K562 (cell line): Measurements from ENCODE around the gene EPHB6. TPM values are rescaled to one million over a fixed set of nuclear protein-coding genes. Genes with fewer than 3 reads are reported as not detected.

Experiments used
- BDP1 ChIP-seq: IDR thresholded peaks from 3 replicates; pipeline ENCODE4 v1.6.1; 2011; ENCODE audit not compliant: insufficient read length, insufficient read depth
- CC2D1A ChIP-seq: fragments of 450-650 bp; IDR thresholded peaks from 2 replicates; pipeline ENCODE4 v1.6.1; 2017; ENCODE audit warnings: mild to moderate bottlenecking
- DACH1 ChIP-seq: fragments of 450-650 bp; IDR thresholded peaks from 2 replicates; pipeline ENCODE4 v1.6.1; 2018; ENCODE audit not compliant: partially characterized antibody
- ETV1 ChIP-seq: fragments of 450-650 bp; conservative IDR thresholded peaks from 2 replicates; pipeline ENCODE4 v1.6.1; 2016; ENCODE audit warnings: missing genetic modification characterization, control low read depth, low read depth, missing compliant biosample characterization
- HINFP ChIP-seq: fragments of 450-650 bp; conservative IDR thresholded peaks from 2 replicates; pipeline ENCODE4 v1.6.1; 2016; ENCODE audit warnings: missing genetic modification characterization, low read depth, mild to moderate bottlenecking, control low read depth, missing compliant biosample characterization
- MAFF ChIP-seq: IDR thresholded peaks from 2 replicates; pipeline ENCODE4 v1.6.1; 2012; ENCODE audit warnings: low read length, improper control_type of control experiment
- MEF2D ChIP-seq: conservative IDR thresholded peaks from 2 replicates; pipeline ENCODE4 v1.6.1; 2016; ENCODE audit warnings: low read depth, missing genetic modification characterization, missing compliant biosample characterization
- NEUROD1 ChIP-seq: fragments of 150-350 bp; IDR thresholded peaks from 2 replicates; pipeline ENCODE4 v1.6.1; 2014; ENCODE audit warnings: borderline replicate concordance, low read length, low read depth; ENCODE audit not compliant: partially characterized antibody
- NKRF ChIP-seq: fragments of 450-650 bp; IDR thresholded peaks from 2 replicates; pipeline ENCODE4 v1.6.1; 2016; ENCODE audit warnings: borderline replicate concordance
- PHF21A ChIP-seq: fragments of 450-650 bp; IDR thresholded peaks from 2 replicates; pipeline ENCODE4 v1.6.1; 2017; ENCODE audit warnings: low read depth, borderline replicate concordance
- PRPF4 ChIP-seq: fragments of 200-400 bp; formaldehyde crosslinking; IDR thresholded peaks from one replicate; pipeline ENCODE4 v1.6.1; 2017; ENCODE audit warnings: low read length, low read depth, mild to moderate bottlenecking; ENCODE audit not compliant: insufficient read depth, poor library complexity, severe bottlenecking
- RAD51 ChIP-seq: fragments of 450-650 bp; IDR thresholded peaks from 2 replicates; pipeline ENCODE4 v1.7.1; 2016; ENCODE audit warnings: low read depth, mild to moderate bottlenecking, borderline replicate concordance
- ZFX ChIP-seq: sonication (generic); formaldehyde crosslinking; IDR thresholded peaks from 2 replicates; pipeline ENCODE4 v1.8.0; 2022; ENCODE audit warnings: mild to moderate bottlenecking, missing genetic modification reagents, moderate library complexity
- ZNF263 ChIP-seq: sonication (generic); formaldehyde crosslinking; IDR thresholded peaks from 2 replicates; pipeline ENCODE4 v1.8.0; 2022; ENCODE audit warnings: mild to moderate bottlenecking, missing genetic modification reagents, borderline replicate concordance
- ZNF512 ChIP-seq: IDR thresholded peaks from 2 replicates; pipeline ENCODE4 v1.6.1; 2016; ENCODE audit warnings: missing genetic modification characterization, missing compliant biosample characterization
- ZNF57 ChIP-seq: fragments of 450-650 bp; formaldehyde crosslinking; IDR thresholded peaks from 2 replicates; pipeline ENCODE4 v1.4.0; 2020; ENCODE audit warnings: mild to moderate bottlenecking, moderate library complexity
- polyA plus RNA-seq, 8 experiments: library from polyadenylated mRNA; depleted of rRNA in 4 of 8; stranded (reverse) in 5 of 8; unstranded in 3 of 8; fragments of >200 nt; fragmentation: Nextera tagmentation in 2 of 8; fragmentation: Illumina TruSeq in 1 of 8; extraction: Ambion mirVana in 2 of 8; extraction: Trizol in 1 of 8; gene quantifications; 2 replicates each; pipeline versions ENCODE4 v1.2.1 to v1.2.3, GENCODE V29; 2011 to 2014; ENCODE audit warnings: inconsistent platforms in 1 of 8, missing spikeins in 1 of 8
- total RNA-seq, 7 experiments: library from RNA; depleted of rRNA in 6 of 7; stranded (reverse); fragments of >200 nt in 6 of 7; fragmentation: Illumina TruSeq in 2 of 7; extraction: Trizol in 2 of 7; gene quantifications; 2 replicates each; pipeline versions ENCODE4 v1.2.1 to v1.2.3, GENCODE V29; 2011 to 2021; ENCODE audit warnings: low replicate concordance in 1 of 7
- TF ChIP-seq, protein P1 (sequence below): sonication (generic); formaldehyde crosslinking; IDR thresholded peaks from 2 replicates; pipeline ENCODE4 v1.8.0; 2022; ENCODE audit warnings: missing genetic modification reagents, mild to moderate bottlenecking, moderate library complexity, borderline replicate concordance
- TF ChIP-seq, protein P2 (sequence below): fragments of 250-450 bp; sonication (Bioruptor Pico); IDR thresholded peaks from 2 replicates; pipeline ENCODE4 v1.5.0; 2022; ENCODE audit warnings: mild to moderate bottlenecking

Gene EPHB6
- total and polyA plus RNA-seq, 9 of the 15 experiments (the other 6 are each of a cell fraction or from before 2014, with no cell fraction given) = 1.4 to 123 (median 7.6) TPM

- TF ChIP-seq CC2D1A (peak; percentile 81), NKRF (0 out of 2 replicates have a peak, but pooled peaks have one; percentile 28), PHF21A (0 out of 2 replicates have a peak, but pooled peaks have one; percentile 40), ZNF57 (CRISPR knock-in tag) (no peak), ZNF263 (CRISPR knock-in tag) (0 out of 2 replicates have a peak, but pooled peaks have one; percentile 40), MAFF (no peak), MEF2D (tag) (no peak), PRPF4 (no peak), HINFP (tag) (no peak), BDP1 (no peak), ZNF512 (tag) (no peak), ZFX (peak; percentile 2; the same call in 1 of the 2 replicates), DACH1 (peak; percentile 58), NEUROD1 (no peak), RAD51 (no peak), ETV1 (tag) (no peak)
- TF ChIP-seq, protein P1, sequence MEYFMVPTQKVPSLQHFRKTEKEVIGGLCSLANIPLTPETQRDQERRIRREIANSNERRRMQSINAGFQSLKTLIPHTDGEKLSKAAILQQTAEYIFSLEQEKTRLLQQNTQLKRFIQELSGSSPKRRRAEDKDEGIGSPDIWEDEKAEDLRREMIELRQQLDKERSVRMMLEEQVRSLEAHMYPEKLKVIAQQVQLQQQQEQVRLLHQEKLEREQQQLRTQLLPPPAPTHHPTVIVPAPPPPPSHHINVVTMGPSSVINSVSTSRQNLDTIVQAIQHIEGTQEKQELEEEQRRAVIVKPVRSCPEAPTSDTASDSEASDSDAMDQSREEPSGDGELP (CRISPR knock-in tag) = peak; percentile 92
- TF ChIP-seq, protein P2, sequence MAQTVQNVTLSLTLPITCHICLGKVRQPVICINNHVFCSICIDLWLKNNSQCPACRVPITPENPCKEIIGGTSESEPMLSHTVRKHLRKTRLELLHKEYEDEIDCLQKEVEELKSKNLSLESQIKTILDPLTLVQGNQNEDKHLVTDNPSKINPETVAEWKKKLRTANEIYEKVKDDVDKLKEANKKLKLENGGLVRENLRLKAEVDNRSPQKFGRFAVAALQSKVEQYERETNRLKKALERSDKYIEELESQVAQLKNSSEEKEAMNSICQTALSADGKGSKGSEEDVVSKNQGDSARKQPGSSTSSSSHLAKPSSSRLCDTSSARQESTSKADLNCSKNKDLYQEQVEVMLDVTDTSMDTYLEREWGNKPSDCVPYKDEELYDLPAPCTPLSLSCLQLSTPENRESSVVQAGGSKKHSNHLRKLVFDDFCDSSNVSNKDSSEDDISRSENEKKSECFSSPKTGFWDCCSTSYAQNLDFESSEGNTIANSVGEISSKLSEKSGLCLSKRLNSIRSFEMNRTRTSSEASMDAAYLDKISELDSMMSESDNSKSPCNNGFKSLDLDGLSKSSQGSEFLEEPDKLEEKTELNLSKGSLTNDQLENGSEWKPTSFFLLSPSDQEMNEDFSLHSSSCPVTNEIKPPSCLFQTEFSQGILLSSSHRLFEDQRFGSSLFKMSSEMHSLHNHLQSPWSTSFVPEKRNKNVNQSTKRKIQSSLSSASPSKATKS (CRISPR knock-in tag) = no peak
Measured at GRCh38 chr7:142853739-142854371, 1.0 kb upstream of the EPHB6 start (continued).
